RWPE1 (cell line): ENCODE measurements around the gene DCDC2C.

Experiments
- CTCF ChIA-PET: fragments of 350-600 bp; sonication (Branson Sonifier 250); formaldehyde crosslinking; extraction: SDS; loops from one replicate; lab custom pipeline; 2021; lab: Yijun Ruan, JAX
- POLR2A ChIA-PET: fragments of 400-600 bp; formaldehyde crosslinking; extraction: SDS; loops from one replicate; lab custom pipeline; 2020; ENCODE audit warnings: antibody characterized with exemption; ENCODE audit not compliant: low non-redundant PET; lab: Yijun Ruan, JAX
- DNase-seq: peaks from one replicate; pipeline ENCODE4 v3.0.0; 2012; ENCODE audit warnings: low spot score
- H3K27ac ChIP-seq: fragments of 450-650 bp; 2 replicates; pipeline ENCODE4 v1.5.1; 2017
- TF ChIP-seq, protein P1 (sequence below): fragments of 450-650 bp; conservative IDR thresholded peaks from 2 replicates; pipeline ENCODE4 v1.5.1; 2017; ENCODE audit warnings: low read depth, mild to moderate bottlenecking

Gene DCDC2C

DNA sequence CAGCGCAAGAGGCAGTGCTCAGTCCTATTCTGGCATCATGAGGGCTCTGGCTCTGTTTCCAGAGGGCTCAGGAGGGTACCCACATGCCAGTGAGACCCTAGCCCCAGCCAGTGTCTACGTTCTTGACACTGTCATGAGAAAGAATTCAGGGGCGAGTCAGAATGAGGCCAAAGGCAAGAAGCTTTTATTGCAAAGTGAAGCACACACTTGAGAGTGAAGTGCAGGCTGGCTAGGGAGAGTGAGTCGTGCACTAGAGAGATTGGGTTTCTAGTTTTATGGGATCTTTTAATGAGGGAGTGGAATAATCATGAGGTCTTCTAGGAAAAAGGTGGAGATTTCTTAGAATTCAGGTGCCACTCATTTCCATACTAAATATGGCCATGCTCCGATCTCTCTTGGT, 164.1 kb downstream of the DCDC2C start:
- no peak for DNase-seq
- H3K27ac ChIP-seq, result no peak overlapping the region
- POLR2A ChIA-PET, result no interaction called here
- TF ChIP-seq, protein P1, sequence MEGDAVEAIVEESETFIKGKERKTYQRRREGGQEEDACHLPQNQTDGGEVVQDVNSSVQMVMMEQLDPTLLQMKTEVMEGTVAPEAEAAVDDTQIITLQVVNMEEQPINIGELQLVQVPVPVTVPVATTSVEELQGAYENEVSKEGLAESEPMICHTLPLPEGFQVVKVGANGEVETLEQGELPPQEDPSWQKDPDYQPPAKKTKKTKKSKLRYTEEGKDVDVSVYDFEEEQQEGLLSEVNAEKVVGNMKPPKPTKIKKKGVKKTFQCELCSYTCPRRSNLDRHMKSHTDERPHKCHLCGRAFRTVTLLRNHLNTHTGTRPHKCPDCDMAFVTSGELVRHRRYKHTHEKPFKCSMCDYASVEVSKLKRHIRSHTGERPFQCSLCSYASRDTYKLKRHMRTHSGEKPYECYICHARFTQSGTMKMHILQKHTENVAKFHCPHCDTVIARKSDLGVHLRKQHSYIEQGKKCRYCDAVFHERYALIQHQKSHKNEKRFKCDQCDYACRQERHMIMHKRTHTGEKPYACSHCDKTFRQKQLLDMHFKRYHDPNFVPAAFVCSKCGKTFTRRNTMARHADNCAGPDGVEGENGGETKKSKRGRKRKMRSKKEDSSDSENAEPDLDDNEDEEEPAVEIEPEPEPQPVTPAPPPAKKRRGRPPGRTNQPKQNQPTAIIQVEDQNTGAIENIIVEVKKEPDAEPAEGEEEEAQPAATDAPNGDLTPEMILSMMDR, result no peak
- CTCF ChIA-PET, result no interaction called here

DNA sequence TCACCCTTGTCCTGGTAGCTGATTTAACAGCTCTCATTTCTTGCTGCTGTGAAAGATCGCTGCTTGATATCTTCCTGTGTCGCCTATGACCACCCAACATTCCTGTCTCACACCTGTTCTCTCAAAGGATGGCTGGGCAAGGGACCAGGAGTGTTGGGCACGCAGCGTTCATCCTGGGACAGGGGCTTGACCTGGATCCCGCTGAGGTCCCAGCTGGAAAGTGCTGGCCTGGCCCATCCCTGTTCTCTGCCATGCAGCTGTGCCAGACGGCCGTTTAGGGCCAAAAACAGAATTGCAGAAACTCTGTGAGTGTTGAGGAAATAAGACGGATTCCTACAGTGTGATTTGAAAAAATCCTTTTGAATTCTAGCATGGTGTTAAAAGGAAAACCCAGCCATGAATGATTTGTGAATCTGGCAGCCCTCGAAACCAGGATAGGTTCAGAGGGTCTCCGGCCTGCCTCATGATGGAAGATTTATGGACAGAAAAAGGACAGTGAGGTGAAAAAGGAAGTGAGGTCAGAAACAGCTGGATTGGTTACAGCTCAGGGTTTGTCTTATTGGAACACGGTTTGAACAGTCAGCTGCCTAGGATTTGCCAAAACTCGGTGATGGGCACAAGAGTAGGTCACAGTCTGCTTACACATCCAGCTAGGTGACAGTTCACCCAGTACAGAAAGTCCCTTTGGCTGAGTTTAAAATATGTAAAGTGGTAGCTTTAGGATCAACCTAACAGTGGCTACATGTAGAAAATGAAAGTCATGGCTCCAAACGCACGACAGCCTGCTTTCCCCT, 164.8 kb downstream of the DCDC2C start:
- POLR2A ChIA-PET, result no interaction called here
- no peak for DNase-seq
- no peak overlapping the region for H3K27ac ChIP-seq
- CTCF ChIA-PET, result no interaction called here
- TF ChIP-seq, protein P1, result no peak

DNA sequence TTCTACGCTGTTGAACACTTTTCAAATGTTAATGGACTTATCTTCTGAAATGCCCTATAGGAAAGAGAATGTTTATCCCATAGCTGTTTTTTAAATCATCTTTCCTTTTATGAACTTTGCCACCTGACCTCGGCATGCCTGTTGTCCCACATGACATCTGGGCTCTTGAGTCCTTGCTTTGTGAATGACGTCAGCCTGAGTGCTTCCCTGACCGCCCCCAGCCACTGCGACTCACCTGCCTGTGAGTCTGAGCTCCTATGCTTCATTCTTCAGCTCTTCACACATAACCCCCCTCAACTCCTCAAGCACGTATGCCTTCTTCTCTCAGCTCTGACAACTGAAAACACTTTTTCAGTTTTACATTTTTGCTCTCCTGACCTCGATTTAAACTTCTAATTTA, 166.8 kb downstream of the DCDC2C start:
- no peak for DNase-seq
- TF ChIP-seq, protein P1, result no peak
- ChIA-PET POLR2A (no interaction called here), CTCF (no interaction called here)
- H3K27ac ChIP-seq, result no peak overlapping the region

DNA sequence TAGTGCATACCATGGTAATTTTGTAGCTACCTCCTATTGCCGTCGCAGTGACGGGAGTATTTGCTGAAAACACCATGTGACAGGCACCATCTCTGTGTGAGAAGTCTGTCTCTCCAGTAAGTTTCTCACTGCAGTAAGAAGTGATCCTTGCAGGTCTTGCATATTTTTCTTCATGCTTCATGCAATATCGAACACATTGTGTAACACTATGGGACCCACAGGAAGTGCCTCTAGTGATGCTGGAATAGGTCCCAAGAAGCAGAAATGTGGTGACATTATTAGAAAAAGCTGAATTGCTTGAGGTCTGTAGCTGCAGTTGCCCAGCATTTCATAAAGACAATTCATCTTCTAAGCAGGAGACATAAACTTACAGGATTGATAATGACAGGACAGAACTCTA, 167.6 kb downstream of the DCDC2C start:
- DNase-seq, result no peak
- ChIA-PET CTCF (no interaction called here), POLR2A (no interaction called here)
- TF ChIP-seq, protein P1, result no peak
- H3K27ac ChIP-seq, result no peak overlapping the region

DNA sequence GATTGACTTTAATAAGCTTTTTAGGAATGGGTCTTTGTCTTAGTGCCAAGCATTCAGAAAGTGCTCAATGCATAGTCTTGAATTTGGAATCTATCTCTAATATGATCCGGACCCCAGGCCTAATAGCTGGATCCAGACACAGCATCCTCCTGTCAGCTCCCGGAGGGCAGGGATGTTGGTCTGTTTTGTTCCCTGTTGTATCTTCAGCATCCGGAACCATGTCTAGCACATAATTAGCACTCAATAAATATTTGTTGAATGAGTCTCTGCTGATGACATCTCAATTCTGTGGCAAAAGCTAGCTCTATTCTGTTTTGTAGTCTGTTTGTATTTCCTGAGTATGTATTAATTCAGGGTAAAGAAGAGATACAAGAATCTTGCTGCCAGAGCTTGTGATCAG, 169.1 kb downstream of the DCDC2C start:
- no peak for DNase-seq
- TF ChIP-seq, protein P1, result no peak
- H3K27ac ChIP-seq, result no peak overlapping the region
- ChIA-PET POLR2A (no interaction called here), CTCF (no interaction called here)

DNA sequence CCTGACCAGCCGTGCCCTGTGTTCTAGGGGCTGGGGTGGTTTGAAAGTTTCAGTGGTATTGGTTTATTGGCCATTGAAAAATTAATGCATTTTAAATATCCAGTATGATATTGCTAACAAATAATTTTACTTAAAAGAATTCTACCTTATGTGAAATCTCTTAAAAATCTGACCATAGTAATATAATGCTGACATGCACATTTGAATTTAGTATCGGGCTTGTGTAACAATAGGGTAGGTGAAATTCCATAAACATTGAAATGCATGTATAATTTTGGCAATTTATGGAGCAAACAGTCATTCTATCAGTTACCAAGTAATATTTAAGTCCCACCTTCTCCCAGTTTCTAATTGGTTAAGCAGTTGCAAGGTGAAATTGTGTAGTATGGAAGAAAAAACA, 170.5 kb downstream of the DCDC2C start:
- no peak overlapping the region for H3K27ac ChIP-seq
- DNase-seq, result no peak
- TF ChIP-seq, protein P1, result no peak
- ChIA-PET CTCF (no interaction called here), POLR2A (no interaction called here)
